DMS79 (cell line): ENCODE data around the gene ZSWIM6.

ENCODE experiments used
- DNase-seq: peaks from one replicate; lab custom pipeline; 2025; lab: John Stamatoyannopoulos, UW

Gene ZSWIM6

GRCh38 chr5:61332851-61333320 lies 828 bp downstream of the ZSWIM6 start:
- DNase-seq, result no peak

DNA sequence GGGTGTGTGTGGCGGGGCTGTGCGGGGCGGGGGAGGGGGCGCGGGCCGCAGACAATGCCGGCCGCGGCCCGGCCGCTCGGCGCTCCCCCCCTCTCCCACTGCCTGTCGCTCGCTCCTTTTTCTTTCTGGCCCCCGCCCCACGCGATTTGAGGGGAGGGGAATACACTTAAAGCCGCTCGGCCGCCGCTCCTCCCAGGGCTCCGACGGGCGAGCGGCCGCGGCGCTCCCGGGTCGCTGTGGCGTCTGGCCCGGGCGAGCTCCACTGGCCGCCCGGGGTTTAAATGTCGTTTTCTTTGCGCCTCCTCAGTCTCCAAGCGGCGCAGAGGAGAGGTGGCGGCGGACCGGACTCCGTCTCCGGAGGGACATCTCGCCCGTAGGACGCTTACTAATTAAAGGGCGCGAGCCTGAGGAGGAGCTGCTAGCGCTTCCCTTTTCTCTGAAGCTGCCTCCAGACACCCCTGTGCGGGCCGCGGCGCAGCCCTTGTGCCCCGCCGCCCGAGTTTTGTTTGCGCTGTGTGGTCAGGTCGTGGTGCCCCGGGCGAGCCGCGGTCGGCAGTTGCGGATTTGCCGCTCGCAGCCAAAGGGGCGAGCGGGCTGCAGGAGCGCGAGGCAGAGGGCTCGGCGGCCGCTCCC lies 1.4 kb downstream of the ZSWIM6 start:
- no peak for DNase-seq

- no peak for DNase-seq
These were observed 2.2 kb downstream of the ZSWIM6 start for GRCh38 chr5:61333954-61334867.

DNA sequence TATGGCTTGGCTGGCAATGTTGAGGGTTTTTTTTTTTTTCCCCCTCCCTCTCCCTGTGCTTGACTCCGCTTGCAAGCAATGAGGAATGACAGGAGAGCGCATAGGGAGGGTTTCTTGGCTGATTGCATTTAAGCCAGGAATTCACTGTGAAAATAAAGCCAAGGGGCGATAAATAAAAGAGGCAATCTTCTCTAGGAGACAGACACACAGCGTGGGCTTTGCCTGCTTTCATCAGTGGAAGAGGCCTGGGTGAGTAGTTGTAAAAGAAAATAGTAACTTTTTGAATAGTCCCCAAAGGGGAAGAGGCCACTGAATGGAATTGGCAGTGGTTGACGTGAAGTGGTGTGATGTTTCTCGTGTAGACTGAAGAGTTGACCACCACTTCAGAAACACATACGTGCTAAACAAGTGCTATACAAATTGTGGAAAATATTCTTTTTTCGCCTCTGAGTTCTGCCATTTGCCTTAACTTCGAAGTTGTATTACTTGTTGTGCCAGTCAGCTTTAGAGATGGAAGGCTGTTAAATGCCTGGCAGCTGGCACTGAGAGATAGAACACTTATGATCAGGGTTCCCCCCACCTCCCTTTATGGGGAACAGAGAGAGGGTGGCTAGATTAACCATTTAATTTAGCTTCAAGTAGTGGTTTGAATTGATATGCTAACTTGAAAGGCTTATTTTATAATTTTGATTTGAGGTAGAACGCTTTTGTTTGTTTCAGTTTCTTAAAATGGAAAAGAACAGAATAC lies 3.0 kb downstream of the ZSWIM6 start:
- no peak for DNase-seq

GRCh38 chr5:61339764-61340163 lies 7.7 kb downstream of the ZSWIM6 start:
- no peak for DNase-seq

- DNase-seq, result no peak
These were observed 8.8 kb downstream of the ZSWIM6 start for GRCh38 chr5:61340775-61341361.

GRCh38 chr5:61342071-61342501 lies 10.0 kb downstream of the ZSWIM6 start:
- DNase-seq, result no peak

- no peak for DNase-seq
These were observed 12.3 kb downstream of the ZSWIM6 start for GRCh38 chr5:61344187-61344944.

DNA sequence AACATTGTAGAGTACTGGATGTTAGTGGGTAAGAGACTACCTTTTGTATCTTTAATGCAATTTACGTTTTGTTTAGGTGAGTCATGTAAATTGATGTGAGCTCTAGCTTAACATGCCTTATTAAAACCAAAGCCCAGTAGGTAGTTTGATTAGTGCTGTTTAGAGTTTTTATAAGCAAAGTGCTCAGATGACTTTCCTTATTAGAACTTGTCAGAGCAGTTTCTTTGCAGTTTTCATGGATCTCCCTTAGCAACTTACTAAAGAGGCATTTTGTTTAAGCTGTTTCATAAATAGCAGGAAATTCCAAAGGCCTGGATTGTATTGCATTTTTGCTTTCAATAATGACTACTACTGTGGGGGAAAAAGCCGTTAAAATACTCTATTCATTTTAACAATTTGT lies 14.5 kb downstream of the ZSWIM6 start:
- DNase-seq, result no peak

- no peak for DNase-seq
These were observed 15.0 kb downstream of the ZSWIM6 start for GRCh38 chr5:61347080-61347479.

- DNase-seq, result no peak
These were observed 16.4 kb downstream of the ZSWIM6 start for GRCh38 chr5:61348447-61348846.

DNA sequence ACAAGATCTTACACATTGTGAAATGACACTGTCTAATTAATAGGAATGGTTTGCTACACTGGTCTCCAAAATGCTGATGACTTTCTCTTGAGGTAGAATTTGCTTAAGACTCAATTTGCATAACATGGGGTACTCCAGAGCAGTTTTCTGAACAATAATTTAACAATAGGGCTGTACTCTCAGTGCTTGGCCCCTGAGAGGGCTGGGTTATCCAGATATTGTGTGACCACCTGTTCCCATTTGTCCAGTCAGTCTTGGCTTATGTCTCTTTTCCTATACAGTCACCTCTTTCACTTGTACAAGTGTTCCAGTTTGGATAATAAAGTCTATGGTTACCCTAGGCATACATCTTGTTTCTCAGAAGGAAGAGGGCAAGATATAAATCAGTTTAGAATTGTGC lies 17.9 kb downstream of the ZSWIM6 start:
- no peak for DNase-seq

DNA sequence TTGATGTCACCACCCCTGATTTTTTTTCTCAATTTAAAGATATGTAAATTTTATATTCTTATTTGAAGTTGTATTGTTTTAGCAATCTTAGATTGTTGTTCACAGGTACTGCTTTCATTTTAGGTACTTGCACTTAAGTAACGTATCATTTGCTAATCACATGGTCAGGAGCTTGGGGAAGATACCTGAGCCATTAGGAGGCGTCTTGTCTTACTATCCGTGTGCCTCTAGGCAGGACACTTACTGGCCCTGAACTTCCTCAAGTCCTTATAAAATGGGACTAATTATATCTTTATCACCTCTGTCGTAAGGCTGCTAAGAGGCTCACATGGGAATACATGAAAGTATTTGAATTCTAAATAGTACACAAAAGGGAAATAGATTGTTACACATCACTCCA lies 18.5 kb downstream of the ZSWIM6 start:
- no peak for DNase-seq

DNA sequence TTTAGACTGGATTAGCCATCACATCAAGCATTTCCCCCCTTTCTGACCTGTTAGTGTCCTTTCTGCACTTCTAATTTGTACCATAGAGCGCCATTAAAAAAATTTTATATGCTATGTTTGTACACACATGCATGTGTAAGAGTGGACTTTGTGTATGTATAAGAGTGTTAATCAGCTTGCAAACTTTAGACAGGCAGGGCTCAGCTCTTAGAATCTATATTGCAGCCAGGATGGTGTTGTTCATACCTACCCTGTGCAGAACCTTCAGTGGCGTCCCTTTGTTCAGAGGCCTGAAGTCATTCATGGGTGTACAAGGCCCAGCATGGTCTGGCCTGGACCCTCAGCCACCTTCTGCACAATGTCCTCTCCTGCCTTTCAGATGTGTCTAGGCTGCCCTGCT lies 19.7 kb downstream of the ZSWIM6 start:
- no peak for DNase-seq

GRCh38 chr5:61352180-61352579 lies 20.1 kb downstream of the ZSWIM6 start:
- no peak for DNase-seq

DNA sequence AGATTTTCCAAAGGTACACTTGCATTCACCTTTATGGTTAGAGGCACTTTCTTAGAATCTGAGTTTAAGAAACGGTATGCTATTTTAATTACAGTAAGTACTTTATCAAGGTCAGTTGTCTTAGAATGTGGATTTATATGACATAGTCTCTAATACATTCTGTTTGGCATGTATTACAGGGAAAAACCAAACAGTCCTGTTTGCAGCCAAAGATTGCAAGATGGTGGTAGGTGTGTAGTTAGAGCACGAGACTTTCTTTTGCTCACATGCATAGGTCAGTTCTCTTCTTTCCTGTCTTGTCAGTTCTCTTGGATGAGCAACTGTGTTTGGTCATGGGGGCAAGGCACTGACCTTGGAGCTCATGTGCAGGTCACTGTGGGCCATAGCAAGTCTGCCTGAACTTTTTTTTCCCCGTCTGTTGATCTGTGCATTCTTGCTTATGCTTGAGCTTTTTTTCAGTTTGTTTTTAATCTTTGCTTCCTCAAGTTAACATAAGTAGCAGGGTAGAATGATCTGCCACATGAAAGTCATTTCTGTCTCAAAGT lies 20.6 kb downstream of the ZSWIM6 start:
- no peak for DNase-seq

- no peak for DNase-seq
These were observed 21.2 kb downstream of the ZSWIM6 start for GRCh38 chr5:61353293-61353692.

GRCh38 chr5:61354199-61354598 lies 22.1 kb downstream of the ZSWIM6 start:
- no peak for DNase-seq

GRCh38 chr5:61357745-61358144 lies 25.7 kb downstream of the ZSWIM6 start:
- no peak for DNase-seq

DNA sequence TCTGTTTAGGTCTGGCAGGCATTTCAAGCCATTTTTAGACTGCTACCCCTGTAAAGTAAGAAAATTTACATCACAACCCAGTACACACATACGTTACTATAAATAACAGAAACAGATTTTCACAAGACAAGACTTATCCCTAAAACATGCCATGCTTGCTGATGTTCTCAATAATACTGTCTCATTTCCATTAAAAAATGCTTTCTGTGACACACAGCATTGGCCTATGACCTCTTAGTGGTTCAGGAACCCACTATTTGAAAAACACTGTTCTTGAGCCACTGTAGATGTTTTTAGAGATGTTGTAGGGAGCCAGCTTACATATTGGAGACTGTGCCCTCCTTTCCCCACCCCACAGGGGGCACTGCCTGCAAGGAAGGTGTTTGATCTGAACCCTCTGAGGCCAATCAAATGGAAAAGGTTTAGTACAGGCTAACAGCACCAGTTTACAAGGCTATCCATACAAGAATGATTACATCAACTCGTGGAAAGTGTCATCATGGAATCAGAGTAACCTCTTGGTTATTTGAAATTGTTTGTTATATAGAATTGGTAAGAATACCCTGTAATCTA lies 30.8 kb downstream of the ZSWIM6 start:
- DNase-seq, result no peak
